HepG2 (cell line): ENCODE measurements around the gene DNAI4. TPM values are rescaled to one million over a fixed set of nuclear protein-coding genes. Genes with fewer than 3 reads are reported as not detected.

Experiments
- DZIP1 ChIP-seq: sonication (generic); formaldehyde crosslinking; IDR thresholded peaks from 2 replicates; pipeline ENCODE4 v1.5.0; 2020; ENCODE audit warnings: mild to moderate bottlenecking, missing genetic modification reagents
- GATAD1 ChIP-seq: IDR thresholded peaks from 2 replicates; pipeline ENCODE4 v1.6.1; 2016; ENCODE audit warnings: missing genetic modification reagents, missing compliant biosample characterization
- HBP1 ChIP-seq: IDR thresholded peaks from 2 replicates; pipeline ENCODE4 v1.6.1; 2016; ENCODE audit warnings: low read depth, control low read depth
- JUND ChIP-seq: sonication (generic); formaldehyde crosslinking; IDR thresholded peaks from 2 replicates; pipeline ENCODE4 v1.8.0; 2022; ENCODE audit warnings: mild to moderate bottlenecking, missing genetic modification reagents
- NAIF1 ChIP-seq: sonication (generic); formaldehyde crosslinking; IDR thresholded peaks from 2 replicates; pipeline ENCODE4 v1.5.0; 2020; ENCODE audit warnings: mild to moderate bottlenecking, missing genetic modification reagents, borderline replicate concordance
- NFYC ChIP-seq: IDR thresholded peaks from 2 replicates; pipeline ENCODE4 v1.6.1; 2016; ENCODE audit warnings: missing genetic modification reagents, missing compliant biosample characterization
- SNAI1 ChIP-seq: sonication (generic); formaldehyde crosslinking; IDR thresholded peaks from 2 replicates; pipeline ENCODE4 v1.5.0; 2020; ENCODE audit warnings: mild to moderate bottlenecking, missing genetic modification reagents, borderline replicate concordance
- SRY ChIP-seq: sonication (generic); formaldehyde crosslinking; IDR thresholded peaks from 2 replicates; pipeline ENCODE4 v1.8.0; 2022; ENCODE audit warnings: mild to moderate bottlenecking, missing genetic modification reagents
- TFDP1 ChIP-seq: IDR thresholded peaks from 2 replicates; pipeline ENCODE4 v1.6.1; 2016; ENCODE audit warnings: missing compliant biosample characterization, missing genetic modification reagents, borderline replicate concordance
- TGIF2 ChIP-seq: IDR thresholded peaks from 2 replicates; pipeline ENCODE4 v1.6.1; 2016; ENCODE audit warnings: control low read depth, missing compliant biosample characterization
- XRCC5 ChIP-seq: fragments of 200-400 bp; formaldehyde crosslinking; optimal IDR thresholded peaks from 2 replicates; pipeline ENCODE3; 2017; ENCODE audit warnings: mild to moderate bottlenecking, low read length
- ZNF121 ChIP-seq: sonication (generic); formaldehyde crosslinking; IDR thresholded peaks from 2 replicates; pipeline ENCODE4 v1.5.0; 2020; ENCODE audit warnings: mild to moderate bottlenecking, missing genetic modification reagents
- ZNF230 ChIP-seq: sonication (generic); formaldehyde crosslinking; IDR thresholded peaks from 2 replicates; pipeline ENCODE4 v1.4.0; 2020; ENCODE audit warnings: mild to moderate bottlenecking, missing genetic modification reagents
- ZNF282 ChIP-seq: fragments of 450-650 bp; IDR thresholded peaks from 2 replicates; pipeline ENCODE4 v1.6.1; 2018; ENCODE audit not compliant: partially characterized antibody
- ZNF34 ChIP-seq: sonication (generic); formaldehyde crosslinking; IDR thresholded peaks from 2 replicates; pipeline ENCODE4 v1.4.0; 2020; ENCODE audit warnings: mild to moderate bottlenecking, missing genetic modification reagents, borderline replicate concordance
- ZSCAN9 ChIP-seq: IDR thresholded peaks from 2 replicates; pipeline ENCODE4 v1.6.1; 2016; ENCODE audit warnings: borderline replicate concordance
- polyA plus RNA-seq, 8 experiments: library from polyadenylated mRNA; depleted of rRNA in 3 of 8; stranded (reverse) in 7 of 8; unstranded in 1 of 8; fragments of >200 nt; fragmentation: Illumina TruSeq in 4 of 8; extraction: Trizol in 4 of 8; gene quantifications; 2 replicates each; pipeline versions ENCODE4 v1.2.1 to v1.2.3, GENCODE V29; 2011 to 2016; ENCODE audit warnings: low read depth in 4 of 8, missing spikeins in 1 of 8, mixed read lengths in 1 of 8; ENCODE audit not compliant: insufficient read depth in 1 of 8
- total RNA-seq, 5 experiments: library from RNA; depleted of rRNA; stranded (reverse); fragments of >200 nt; fragmentation: Illumina TruSeq; extraction: Trizol; gene quantifications; 2 replicates each; pipeline ENCODE4 v1.2.3, GENCODE V29; 2016; ENCODE audit warnings: low read depth in 1 of 5
- TF ChIP-seq, protein P1 (sequence below): sonication (generic); formaldehyde crosslinking; IDR thresholded peaks from 2 replicates; pipeline ENCODE4 v1.5.1; 2020; ENCODE audit warnings: missing genetic modification reagents, mild to moderate bottlenecking, borderline replicate concordance
- TF ChIP-seq, protein P2 (sequence below): sonication (generic); formaldehyde crosslinking; conservative IDR thresholded peaks from 2 replicates; pipeline ENCODE4 v1.4.0; 2020; ENCODE audit warnings: mild to moderate bottlenecking, missing genetic modification reagents, moderate library complexity

Gene DNAI4
- total and polyA plus RNA-seq, 2 of the 13 experiments (the other 11 are each of a cell fraction or from before 2014, with no cell fraction given): 0.04 to 0.08 TPM

DNA sequence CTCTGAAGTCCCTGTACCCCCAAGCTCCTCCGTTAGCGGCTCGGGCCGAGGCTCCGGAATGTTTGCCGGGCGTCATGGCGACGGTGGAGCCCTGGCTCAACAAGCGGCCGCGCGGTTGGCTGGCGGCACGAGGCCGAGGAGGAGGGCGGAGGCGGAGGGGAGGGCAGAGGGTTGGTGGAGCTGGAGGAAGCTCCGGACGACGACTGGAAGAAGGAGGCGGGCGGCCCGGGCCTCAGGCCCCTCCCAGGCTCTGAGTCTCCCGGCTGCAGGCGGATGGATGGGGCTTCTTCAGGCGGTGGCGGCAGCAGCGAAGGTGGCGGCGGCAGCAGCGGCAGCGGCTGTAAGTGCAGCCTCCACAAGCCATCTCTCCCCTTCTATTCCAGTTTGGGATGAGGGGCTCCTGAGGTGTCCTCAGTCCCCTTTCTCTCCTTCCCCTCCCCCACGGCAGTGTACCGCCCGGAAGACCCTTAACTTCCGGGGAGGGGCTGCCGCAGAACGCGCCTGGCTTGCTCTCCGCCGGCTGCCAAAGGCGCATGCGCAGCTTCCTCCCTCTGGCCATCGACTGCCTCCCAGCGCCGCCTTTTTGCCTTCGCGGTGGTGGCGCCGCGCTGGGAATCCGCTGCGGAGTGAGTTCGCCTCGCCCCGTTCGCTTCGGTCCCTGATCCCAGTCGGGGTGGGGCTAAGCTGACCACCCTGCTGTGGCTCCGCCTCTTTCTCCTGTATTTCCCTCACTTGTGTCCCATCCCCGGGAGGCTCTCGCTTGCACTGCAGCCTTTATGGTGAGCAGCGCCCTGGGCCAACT is at the start of gene DNAI4, which contains the start of gene MIER1 (continued):
- TF ChIP-seq DZIP1 (CRISPR knock-in tag) (no peak; the same call in 1 of the 2 replicates), SNAI1 (CRISPR knock-in tag) (no peak), ZNF121 (CRISPR knock-in tag) (no peak), SRY (CRISPR knock-in tag) (peak; percentile 76; the same call in 1 of the 2 replicates), GATAD1 (peak; percentile 85), TGIF2 (peak; percentile 31; the same call in 1 of the 2 replicates), ZNF230 (CRISPR knock-in tag) (0 out of 2 replicates have a peak, but pooled peaks have one; percentile 85), ZSCAN9 (CRISPR knock-in tag) (peak; percentile 29; the same call in 1 of the 2 replicates), XRCC5 (no peak), NFYC (peak; percentile 90), ZNF282 (no peak), ZNF34 (CRISPR knock-in tag) (0 out of 2 replicates have a peak, but pooled peaks have one; percentile 50), NAIF1 (CRISPR knock-in tag) (0 out of 2 replicates have a peak, but pooled peaks have one; percentile 68), HBP1 (CRISPR knock-in tag) (peak; percentile 69; the same call in 1 of the 2 replicates), JUND (CRISPR knock-in tag) (no peak), TFDP1 (CRISPR knock-in tag) (peak; percentile 88; the same call in 1 of the 2 replicates)
- TF ChIP-seq, protein P1, sequence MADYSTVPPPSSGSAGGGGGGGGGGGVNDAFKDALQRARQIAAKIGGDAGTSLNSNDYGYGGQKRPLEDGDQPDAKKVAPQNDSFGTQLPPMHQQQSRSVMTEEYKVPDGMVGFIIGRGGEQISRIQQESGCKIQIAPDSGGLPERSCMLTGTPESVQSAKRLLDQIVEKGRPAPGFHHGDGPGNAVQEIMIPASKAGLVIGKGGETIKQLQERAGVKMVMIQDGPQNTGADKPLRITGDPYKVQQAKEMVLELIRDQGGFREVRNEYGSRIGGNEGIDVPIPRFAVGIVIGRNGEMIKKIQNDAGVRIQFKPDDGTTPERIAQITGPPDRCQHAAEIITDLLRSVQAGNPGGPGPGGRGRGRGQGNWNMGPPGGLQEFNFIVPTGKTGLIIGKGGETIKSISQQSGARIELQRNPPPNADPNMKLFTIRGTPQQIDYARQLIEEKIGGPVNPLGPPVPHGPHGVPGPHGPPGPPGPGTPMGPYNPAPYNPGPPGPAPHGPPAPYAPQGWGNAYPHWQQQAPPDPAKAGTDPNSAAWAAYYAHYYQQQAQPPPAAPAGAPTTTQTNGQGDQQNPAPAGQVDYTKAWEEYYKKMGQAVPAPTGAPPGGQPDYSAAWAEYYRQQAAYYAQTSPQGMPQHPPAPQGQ (CRISPR knock-in tag): no peak
- TF ChIP-seq, protein P2, sequence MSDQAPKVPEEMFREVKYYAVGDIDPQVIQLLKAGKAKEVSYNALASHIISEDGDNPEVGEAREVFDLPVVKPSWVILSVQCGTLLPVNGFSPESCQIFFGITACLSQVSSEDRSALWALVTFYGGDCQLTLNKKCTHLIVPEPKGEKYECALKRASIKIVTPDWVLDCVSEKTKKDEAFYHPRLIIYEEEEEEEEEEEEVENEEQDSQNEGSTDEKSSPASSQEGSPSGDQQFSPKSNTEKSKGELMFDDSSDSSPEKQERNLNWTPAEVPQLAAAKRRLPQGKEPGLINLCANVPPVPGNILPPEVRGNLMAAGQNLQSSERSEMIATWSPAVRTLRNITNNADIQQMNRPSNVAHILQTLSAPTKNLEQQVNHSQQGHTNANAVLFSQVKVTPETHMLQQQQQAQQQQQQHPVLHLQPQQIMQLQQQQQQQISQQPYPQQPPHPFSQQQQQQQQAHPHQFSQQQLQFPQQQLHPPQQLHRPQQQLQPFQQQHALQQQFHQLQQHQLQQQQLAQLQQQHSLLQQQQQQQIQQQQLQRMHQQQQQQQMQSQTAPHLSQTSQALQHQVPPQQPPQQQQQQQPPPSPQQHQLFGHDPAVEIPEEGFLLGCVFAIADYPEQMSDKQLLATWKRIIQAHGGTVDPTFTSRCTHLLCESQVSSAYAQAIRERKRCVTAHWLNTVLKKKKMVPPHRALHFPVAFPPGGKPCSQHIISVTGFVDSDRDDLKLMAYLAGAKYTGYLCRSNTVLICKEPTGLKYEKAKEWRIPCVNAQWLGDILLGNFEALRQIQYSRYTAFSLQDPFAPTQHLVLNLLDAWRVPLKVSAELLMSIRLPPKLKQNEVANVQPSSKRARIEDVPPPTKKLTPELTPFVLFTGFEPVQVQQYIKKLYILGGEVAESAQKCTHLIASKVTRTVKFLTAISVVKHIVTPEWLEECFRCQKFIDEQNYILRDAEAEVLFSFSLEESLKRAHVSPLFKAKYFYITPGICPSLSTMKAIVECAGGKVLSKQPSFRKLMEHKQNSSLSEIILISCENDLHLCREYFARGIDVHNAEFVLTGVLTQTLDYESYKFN (CRISPR knock-in tag): peak; percentile 52
